HG03342 (cell line): ENCODE data around the gene SCAMP3.
"Not testable (repeated sequence)": the region's sequence is repeated elsewhere in the genome, so short reads cannot be mapped to it uniquely, and the experiment has no call there.

Experiments
- ATAC-seq: cut with Tn5 transposase; IDR thresholded peaks from one replicate; pipeline ENCODE4 v1.9.1; 2021; ENCODE audit warnings: mild to moderate bottlenecking, moderate library complexity; ENCODE audit not compliant: unreplicated experiment

SCAMP3 gene

DNA sequence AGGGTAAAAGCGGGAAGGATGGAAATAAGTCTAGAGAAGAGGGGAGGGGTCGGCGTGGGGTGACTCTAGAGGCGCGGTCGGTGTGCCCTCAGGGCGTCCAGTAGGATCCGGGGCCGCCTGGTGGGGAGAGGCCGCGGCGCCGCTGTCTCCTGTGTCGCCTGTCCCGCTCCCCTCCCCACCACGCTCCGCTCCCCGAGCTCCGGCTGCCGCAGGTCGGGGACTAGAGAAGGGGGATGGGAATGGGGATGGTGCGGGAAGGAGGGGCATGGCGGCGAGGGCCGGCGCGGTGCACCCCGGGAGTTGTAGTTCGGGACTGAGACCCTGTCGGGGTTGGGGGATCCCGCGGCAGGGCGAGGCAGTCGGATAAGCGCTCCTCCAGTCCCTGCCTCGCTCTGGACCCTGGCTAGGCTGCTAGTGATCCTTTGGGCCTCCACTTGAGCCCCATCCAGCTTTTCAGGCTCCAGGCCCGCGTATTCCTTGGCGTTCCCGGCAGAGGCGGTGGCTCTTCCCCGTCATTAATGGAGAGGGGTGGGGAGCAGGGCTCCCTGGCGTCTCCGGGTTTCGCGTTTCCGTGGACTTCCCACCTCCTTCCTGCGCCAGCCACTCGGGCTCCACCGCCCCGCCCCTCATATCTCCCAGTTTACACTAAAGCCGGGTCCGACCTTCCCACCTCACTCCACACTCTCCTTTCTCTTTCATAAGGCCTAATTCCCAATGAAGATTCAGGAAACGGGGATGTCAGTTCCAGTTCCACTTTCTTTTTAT lies 6.7 kb downstream of the SCAMP3 start, which contains the start of gene ENTREP3:
Gene ENTREP3 (minus strand): TSS at position 241 of the 765 bp plus-strand sequence. CDS start 606 bp downstream, outside the sequence.
- ATAC-seq = peak; percentile 59

- ATAC-seq = no peak
Measured at GRCh38 chr1:155254714-155255242, 7.4 kb downstream of the SCAMP3 start.

- no peak for ATAC-seq
Measured at GRCh38 chr1:155254228-155254713, 7.9 kb downstream of the SCAMP3 start.

- ATAC-seq = no peak
Measured at GRCh38 chr1:155253797-155254196, 8.4 kb downstream of the SCAMP3 start.

DNA sequence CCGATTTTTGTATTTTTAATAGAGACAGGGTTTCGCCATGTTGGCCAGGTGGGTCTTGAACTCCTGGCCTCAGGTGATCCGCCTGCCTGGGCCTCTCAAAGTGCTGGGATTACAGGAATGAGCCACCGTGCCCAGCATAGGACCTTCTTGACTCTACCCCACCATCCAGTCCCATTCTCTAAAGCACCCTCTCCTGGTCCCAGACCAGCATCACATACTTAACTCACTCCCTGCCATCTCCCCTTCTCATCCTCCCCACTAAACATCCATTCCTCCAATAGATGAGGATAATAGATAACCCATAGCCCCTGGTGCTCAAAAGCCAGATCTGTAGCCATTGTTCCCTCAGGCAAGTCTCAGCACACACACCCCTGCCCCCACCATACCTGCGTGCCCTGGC lies 9.0 kb downstream of the SCAMP3 start:
- no peak for ATAC-seq

DNA sequence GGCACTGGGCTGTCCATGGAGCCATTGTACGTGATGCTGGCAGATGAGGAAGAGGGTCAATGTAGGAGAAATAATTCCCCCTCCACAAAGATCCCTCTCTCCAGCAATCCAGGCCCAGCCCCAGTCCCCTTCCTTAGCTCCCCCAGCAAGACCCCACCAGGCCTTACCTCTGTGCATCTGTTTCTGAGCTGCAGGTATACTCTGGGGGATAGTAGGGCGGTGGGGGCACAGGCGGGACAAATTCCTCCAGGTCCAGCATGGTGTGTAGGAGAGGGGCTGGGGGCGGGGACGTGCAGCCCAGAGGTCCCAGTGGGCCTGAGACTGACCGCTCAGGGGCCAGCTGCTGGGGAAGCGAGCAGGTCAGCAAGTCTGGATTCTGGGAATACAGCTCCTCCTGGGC lies 10.6 kb downstream of the SCAMP3 start:
- ATAC-seq = no peak

DNA sequence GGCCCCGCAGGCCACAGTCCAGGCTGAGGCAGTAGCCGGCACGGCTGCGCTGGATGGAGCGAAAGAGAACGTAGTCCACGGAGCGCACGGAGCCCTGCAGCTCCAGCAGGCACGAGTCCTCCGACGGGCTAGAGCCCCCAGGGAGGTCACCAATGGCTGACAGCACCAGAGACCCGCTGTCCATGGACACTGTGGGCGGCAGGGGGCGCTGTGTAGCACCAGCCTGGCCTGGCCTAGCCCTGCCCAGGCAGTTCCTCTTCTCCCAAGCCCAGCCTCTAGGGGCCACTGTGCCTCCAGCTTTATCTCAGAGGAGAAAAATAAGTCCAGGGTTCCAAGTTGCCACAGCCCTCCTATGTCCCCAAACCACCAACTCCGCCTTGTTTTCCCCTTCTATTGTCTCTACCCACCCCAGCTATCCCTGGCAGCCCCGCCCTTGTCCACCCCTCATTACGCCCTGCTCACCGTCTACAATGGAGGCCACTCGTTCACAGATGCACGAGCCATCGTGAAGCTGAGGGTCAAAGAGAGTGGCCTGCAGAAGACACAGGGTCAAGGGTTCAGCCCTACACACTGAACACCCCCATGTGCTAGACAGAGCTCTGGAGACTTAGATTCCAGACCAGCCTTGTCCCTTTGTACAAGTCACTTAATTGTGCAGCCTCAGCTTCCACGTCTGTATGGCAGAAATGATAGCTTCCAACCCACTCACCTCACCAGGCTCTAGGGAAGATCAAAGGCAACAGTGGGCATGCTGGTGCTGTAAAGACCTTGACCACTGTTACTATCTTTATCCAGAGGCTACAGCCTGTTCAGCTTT lies 11.3 kb downstream of the SCAMP3 start:
- peak; percentile 87 for ATAC-seq

DNA sequence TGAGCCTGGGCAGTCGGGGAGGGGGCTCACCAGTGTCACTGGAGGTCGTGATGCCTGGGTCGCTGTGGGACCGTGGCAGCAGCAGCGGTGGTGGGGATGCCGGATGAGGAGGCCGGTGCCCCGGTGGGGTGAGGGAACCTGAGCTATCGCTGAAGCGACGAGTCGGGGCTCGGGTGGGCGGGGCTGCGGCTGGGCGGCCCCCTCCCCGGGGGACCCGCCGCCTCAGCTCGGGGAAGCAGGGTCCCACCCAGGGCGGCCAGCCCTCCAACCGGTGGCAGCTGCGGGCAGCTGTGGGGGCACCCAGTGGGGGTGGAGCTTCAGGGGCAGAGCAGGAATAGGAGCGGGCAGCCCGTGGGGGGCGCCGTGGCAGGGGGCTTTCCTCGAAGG lies 11.9 kb downstream of the SCAMP3 start:
- ATAC-seq = no peak

- no peak for ATAC-seq
Measured at GRCh38 chr1:155247667-155248553, 14.2 kb downstream of the SCAMP3 start.

DNA sequence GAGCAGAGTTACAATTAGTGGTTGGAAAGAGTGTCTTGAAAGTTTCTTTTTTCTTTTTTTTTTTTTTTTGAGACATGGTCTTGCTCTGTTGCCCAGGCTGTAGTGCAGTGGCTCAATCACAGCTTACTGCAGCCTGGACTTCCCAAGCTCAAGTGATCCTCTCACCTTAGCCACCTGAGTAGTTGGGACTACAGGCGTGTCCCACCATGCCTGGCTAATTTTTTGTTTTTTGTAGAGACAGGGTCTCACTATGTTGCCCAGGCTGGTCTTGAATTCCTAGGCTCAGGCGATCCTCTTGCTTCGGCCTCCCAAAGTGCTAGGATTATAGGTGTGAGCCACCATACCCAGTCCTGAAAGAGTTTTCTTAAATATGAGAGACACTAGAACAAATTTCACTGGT lies 15.4 kb downstream of the SCAMP3 start:
- not testable (repeated sequence) for ATAC-seq

GRCh38 chr1:155245163-155245524 lies 17.0 kb downstream of the SCAMP3 start:
- ATAC-seq = no peak

DNA sequence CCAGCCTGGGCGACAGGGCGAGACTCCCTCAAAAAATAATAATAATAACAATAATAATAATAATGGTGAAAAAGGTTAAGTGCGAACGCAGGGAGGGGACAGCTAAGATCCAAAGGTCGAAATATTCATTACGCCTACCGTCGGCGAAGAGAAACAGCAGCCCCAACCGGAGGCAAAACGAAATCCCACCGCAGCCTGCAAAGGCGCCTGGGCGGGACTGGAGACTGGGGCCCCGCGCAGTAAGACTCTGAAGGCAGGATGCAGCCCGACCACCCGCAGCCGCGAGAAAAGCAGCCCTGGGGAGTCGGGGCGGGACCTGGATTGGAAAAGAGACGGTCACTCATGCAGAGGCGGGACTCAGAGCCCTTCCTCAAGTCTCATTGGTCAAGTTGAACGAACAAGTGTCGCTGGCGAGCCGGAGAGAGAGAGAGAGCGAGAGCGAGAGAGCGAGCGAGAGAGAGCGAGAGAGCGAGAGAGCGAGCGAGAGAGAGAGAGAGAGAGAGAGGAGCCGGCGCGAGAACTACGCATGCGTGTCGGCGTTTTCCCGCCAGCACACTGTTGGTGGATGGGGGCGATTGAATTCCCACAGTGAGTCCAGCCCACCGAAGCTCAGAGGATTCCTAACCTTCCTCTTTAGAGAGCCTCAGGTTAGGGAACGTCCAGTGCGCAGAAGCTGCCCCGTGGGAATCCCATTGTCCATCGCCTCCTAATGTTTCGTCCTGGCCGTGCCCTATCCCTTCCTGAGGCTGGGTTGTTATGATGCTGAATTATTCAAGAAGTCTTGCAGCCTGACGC lies 17.6 kb downstream of the SCAMP3 start:
- peak; percentile 84 for ATAC-seq

GRCh38 chr1:155242805-155243358 lies 19.3 kb downstream of the SCAMP3 start:
- ATAC-seq = no peak

DNA sequence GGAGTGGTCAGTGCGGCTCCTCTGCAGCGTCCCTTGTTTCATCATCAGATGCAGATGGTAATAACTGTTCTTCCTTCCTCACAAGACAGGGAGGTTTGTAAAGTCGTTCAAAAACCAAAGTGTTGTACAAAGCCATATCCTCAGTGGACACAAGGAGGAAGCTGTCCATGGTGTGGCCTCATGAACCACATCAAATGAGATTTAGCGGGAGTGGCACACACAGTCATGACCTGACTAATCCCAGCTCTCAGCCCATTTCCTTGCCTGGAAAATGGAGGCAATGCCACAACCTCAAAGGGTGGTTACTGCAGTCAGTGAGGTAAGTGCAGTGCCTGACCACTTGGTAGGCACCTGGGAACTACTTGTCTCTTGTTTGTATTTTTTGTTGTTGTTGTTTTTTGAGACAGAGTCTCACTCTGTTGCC lies 20.3 kb downstream of the SCAMP3 start:
- ATAC-seq = no peak

DNA sequence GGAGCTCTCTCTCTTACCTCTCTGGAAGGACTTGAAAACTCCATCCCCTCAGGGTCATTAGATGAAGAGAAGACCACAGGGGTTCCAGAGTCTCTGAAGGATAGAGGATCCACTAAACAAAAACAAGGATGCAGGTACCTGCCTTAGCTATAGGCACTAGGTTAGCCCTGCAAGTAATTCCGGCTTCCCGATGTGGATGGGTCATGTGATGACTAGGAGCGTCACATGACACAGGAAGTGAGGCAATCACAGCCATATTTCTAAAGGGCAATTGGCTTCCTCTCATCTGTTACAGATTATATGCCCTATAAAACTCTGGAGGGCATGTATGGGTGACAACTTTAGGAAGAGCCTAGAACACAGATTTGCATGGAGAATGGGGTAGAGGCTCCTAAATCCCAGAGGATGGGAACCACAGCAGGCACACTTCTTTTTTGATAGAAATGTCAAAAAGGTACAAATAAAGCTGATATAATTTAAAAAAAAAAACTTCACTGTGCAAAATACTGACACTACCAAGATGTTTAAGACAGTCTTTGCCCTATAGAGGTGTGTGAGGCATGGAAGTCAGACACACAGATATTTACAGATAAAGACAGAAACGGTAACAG lies 21.0 kb downstream of the SCAMP3 start:
- peak; percentile 33 for ATAC-seq

DNA sequence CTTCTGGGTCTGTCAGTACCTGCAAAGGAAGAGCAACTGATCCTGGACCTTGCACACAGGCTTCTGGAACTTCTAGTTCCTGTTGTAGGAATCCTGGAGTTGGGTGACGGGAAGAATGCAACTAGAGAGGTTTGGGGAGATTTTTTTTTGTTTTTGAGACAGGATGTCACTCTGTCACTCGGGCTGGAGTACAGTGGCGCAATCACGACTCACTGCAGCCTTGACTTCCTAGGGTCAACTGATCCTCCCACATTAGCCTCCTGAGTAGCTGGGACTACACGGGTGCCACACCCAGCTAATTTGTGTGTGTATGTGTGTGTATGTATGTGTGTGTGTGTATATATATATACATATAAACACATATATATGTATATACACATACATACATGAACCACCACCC lies 25.7 kb downstream of the SCAMP3 start:
- ATAC-seq = no peak

- ATAC-seq = not testable (repeated sequence)
Measured at GRCh38 chr1:155235375-155235774, 26.8 kb downstream of the SCAMP3 start.

GRCh38 chr1:155233502-155233901 lies 28.7 kb downstream of the SCAMP3 start:
- not testable (repeated sequence) for ATAC-seq
